Heart left ventricle (tissue), 16 donors: ENCODE results near the gene TBCK. TPM values are rescaled to one million over a fixed set of nuclear protein-coding genes. Genes with fewer than 3 reads are reported as not detected.

Source experiments
- ATAC-seq, 4 donors: fragments of 200-7000 bp; cut with Tn5 transposase; one replicate each; pipeline ENCODE4 v1.9.1; 2020 to 2022; ENCODE audit warnings: moderate library complexity in 4 of 4, mild to moderate bottlenecking in 3 of 4, moderate number of reproducible peaks in 1 of 4
- DNase-seq, 5 donors: peaks; one replicate each; pipeline ENCODE4 v3.0.0-alpha.2; 2020
- H3K27ac ChIP-seq, 12 donors: fragments of 200-600 bp; sonication (generic) in 4 of 12; one replicate each; pipeline versions ENCODE4 v1.5.0 to v1.8.0; 2016 to 2022; ENCODE audit warnings: mild to moderate bottlenecking in 2 of 12
- H3K27me3 ChIP-seq, 9 donors: fragments of 200-600 bp; sonication (generic) in 2 of 9; one replicate each; pipeline versions ENCODE4 v1.5.1 to v1.8.0; 2016 to 2022; ENCODE audit warnings: mild to moderate bottlenecking in 3 of 9
- H3K36me3 ChIP-seq, 9 donors: fragments of 200-600 bp; sonication (generic) in 2 of 9; one replicate each; pipeline versions ENCODE4 v1.5.0 to v1.8.0; 2018 to 2022; ENCODE audit warnings: mild to moderate bottlenecking in 2 of 9
- H3K4me1 ChIP-seq, 12 donors: fragments of 200-600 bp; sonication (generic) in 4 of 12; one replicate each; pipeline versions ENCODE4 v1.5.0 to v1.8.0; 2016 to 2022; ENCODE audit warnings: mild to moderate bottlenecking in 3 of 12
- H3K4me3 ChIP-seq, 12 donors: fragments of 200-600 bp; sonication (generic) in 4 of 12; one replicate each; pipeline versions ENCODE4 v1.5.0 to v1.8.0; 2017 to 2022; ENCODE audit warnings: mild to moderate bottlenecking in 9 of 12, moderate library complexity in 4 of 12
- H3K9me3 ChIP-seq, 12 donors: fragments of 200-600 bp; sonication (generic) in 4 of 12; one replicate each; pipeline versions ENCODE4 v1.5.0 to v1.8.0; 2016 to 2022; ENCODE audit warnings: mild to moderate bottlenecking in 1 of 12
- POLR2A ChIP-seq, 2 donors: fragments of 450-650 bp; IDR thresholded peaks; one replicate each; pipeline ENCODE4 v1.6.1; 2017; ENCODE audit warnings: antibody characterized with exemption in 2 of 2, mild to moderate bottlenecking in 2 of 2, moderate library complexity in 2 of 2
- WGBS, 4 donors: extraction: QIAGEN DNeasy Blood & Tissue Kit in 2 of 4; methylation state at CpG; one replicate each; pipeline versions ENCODE4 v1.1.5 to v1.1.7; 2013 to 2018; 5-methylcytosine and 5-hydroxymethylcytosine counted together
- intact Hi-C, 10 donors: fragments of 100-400 bp; cut with DNase I; formaldehyde crosslinking; loops; one replicate each; pipeline versions ENCODE4 v1.11.1 to v1.14.2; 2022
- polyA plus RNA-seq, 2 donors: library from polyadenylated mRNA; stranded (reverse); fragments of 200-250 nt; gene quantifications; one replicate each; pipeline ENCODE4 v1.2.3, GENCODE V29; 2013
- total RNA-seq, 9 donors: library from RNA; depleted of rRNA in 2 of 9; stranded (reverse); fragments of >200 nt in 2 of 9; fragmentation: NEBNext Ultra II Directional in 3 of 9; extraction: Animal tissue kit (Norgen Biotek cat#: 25700) in 3 of 9; gene quantifications; one replicate each; pipeline versions ENCODE4 v1.1.0 to v1.2.4, GENCODE V29; 2016 to 2023
- TF ChIP-seq, protein P1 (sequence below), 12 donors: fragments of 200-600 bp; sonication (generic) in 4 of 12; IDR thresholded peaks; one replicate each; pipeline versions ENCODE4 v1.5.0 to v1.8.0; 2018 to 2022; ENCODE audit warnings: antibody characterized with exemption in 12 of 12, mild to moderate bottlenecking in 5 of 12
- donor health status: ischemic (EF 13 %, LVEDD 7.1; RV severe dilation, severe dysfunction).
- donor health status: healthy with polysubstance abuse.
- donor health status: DM: no; HTN: yes; CAD: no.
- donor health status: DM: no; HTN: no; CAD: no.
- donor health status: ischemic (EF 25% LVEDD 6.9; RV normal size, moderate dysfunction).
- donor health status: ischemic (EF 25% LVEDD 5.7; RV mildly dilated, moderate dysfunction).
- donor health status: healthy.
- donor health status: DM: yes; HTN: yes; CAD: no.
- donor health status: ischemic (EF 35%, LVEDD 5.7; RV mildly dilated, moderate dysfunction).
- donor health status: nonischemic (EF 11% LVEDD 7.7; RV severe dilation, severe dysfunction).
- donor health status: DM: yes; HTN: yes; CAD: no.
- donor health status: PGD.
- donor health status: ischemic (EF 29% LVEDD 5.4; RV normal size, mild dysfunction).
- donor health status: nonischemic (EF 23%, LVEDD 6.1; RV moderate dilation, normal function).

The TBCK gene
- total and polyA plus RNA-seq, 11 donors: 5.0 to 27.1 (median 14.6) TPM

DNA sequence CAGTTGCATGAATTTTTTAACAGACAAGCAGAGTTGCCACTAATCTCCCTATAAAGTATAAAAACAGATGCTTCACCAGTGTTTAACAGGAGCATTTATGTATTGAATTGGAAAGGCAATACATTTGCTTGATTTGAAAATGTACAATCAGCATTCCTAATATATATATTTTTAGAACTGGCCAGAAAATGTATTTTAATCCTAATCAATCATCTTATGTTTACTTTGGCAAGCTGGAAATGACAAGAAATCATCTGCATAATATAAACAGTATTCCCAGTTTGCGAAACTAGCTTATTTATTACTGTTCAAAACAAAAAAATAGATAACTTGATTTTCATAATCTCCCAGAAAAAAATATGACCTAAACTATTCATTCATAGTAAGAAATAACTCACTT is 123.9 kb downstream of the TBCK start:
- Histone ChIP-seq H3K36me3 (peaks cover 0 to 63% (median 38%) of the 10 kb centered on the region in 9 donors), H3K9me3 (no peaks in the 10 kb centered on the region), H3K4me1 (no peaks in the 10 kb centered on the region), H3K27me3 (no peaks in the 10 kb centered on the region), H3K4me3 (no peak overlapping the region), H3K27ac (no peak overlapping the region)
- TF ChIP-seq, protein P1, sequence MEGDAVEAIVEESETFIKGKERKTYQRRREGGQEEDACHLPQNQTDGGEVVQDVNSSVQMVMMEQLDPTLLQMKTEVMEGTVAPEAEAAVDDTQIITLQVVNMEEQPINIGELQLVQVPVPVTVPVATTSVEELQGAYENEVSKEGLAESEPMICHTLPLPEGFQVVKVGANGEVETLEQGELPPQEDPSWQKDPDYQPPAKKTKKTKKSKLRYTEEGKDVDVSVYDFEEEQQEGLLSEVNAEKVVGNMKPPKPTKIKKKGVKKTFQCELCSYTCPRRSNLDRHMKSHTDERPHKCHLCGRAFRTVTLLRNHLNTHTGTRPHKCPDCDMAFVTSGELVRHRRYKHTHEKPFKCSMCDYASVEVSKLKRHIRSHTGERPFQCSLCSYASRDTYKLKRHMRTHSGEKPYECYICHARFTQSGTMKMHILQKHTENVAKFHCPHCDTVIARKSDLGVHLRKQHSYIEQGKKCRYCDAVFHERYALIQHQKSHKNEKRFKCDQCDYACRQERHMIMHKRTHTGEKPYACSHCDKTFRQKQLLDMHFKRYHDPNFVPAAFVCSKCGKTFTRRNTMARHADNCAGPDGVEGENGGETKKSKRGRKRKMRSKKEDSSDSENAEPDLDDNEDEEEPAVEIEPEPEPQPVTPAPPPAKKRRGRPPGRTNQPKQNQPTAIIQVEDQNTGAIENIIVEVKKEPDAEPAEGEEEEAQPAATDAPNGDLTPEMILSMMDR (IDR thresholded peaks at IDR 0.05): no peak
- no peak for TF ChIP-seq POLR2A (IDR thresholded peaks at IDR 0.05)
- ATAC-seq (no peak), DNase-seq (no peak)
- 51 to 94% (median 87%) methylated on average over 1 of the region's 1 CpG for WGBS, 4 donors
- intact Hi-C loops: no loop called here

DNA sequence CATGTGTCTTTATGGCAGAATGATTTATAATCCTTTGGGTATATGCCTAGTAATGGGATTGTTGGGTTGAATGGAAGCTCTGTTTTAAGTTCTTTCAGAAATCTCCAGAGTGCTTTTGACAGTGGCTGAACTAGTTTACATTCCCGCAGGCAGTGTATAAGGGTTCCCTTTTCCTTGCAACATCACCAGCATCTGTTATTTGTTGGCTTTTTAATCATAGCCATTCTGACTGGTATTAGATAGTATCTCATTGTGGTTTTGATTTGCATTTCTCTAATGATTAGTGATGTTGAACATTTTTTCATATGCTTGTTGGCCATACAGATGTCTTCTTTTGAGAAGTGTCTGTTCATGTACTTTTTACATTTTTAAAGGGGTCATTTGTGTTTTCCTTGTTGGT is 129.8 kb downstream of the TBCK start:
- H3K27ac ChIP-seq: no peak overlapping the region
- peaks cover 0 to 60% (median 16%) of the 10 kb centered on the region in 9 donors for H3K36me3 ChIP-seq
- H3K4me1 ChIP-seq: no peaks in the 10 kb centered on the region
- DNase-seq (no peak), ATAC-seq (no peak)
- WGBS, 4 donors: 93 to 100% (median 97%) methylated on average over 1 of the region's 1 CpG
- no peak for TF ChIP-seq POLR2A (IDR thresholded peaks at IDR 0.05)
- TF ChIP-seq, protein P1 (IDR thresholded peaks at IDR 0.05): no peak
- no peak overlapping the region for H3K4me3 ChIP-seq
- intact Hi-C loops: no loop called here
- H3K27me3 ChIP-seq: no peaks in the 10 kb centered on the region
- H3K9me3 ChIP-seq: no peaks in the 10 kb centered on the region

DNA sequence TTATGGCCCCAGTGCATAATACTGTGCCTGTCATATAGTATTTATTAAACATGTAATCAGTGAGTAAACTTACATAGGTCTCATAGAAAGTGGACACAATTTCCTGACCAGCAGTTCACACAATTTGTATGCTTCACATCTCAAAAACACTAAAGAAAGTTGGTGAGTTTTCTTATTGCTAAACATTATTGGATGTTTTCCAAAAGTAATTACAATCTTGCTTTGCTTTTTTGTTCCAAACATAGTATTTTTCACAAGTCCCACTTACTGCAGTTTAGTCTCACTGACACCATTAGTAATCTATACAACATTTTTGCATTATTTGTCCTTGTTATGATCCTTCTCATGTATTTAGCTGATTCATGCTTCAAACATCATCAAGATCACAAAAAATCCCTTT is 132.5 kb downstream of the TBCK start:
- Histone ChIP-seq H3K9me3 (no peaks in the 10 kb centered on the region), H3K4me1 (no peaks in the 10 kb centered on the region), H3K36me3 (peaks cover 0 to 39% (median 12%) of the 10 kb centered on the region in 9 donors), H3K27me3 (no peaks in the 10 kb centered on the region), H3K27ac (no peak overlapping the region), H3K4me3 (no peak overlapping the region)
- DNase-seq: no peak
- intact Hi-C loops: no loop called here
- no peak for ATAC-seq
- TF ChIP-seq POLR2A (IDR thresholded peaks at IDR 0.05): no peak
- TF ChIP-seq, protein P1 (IDR thresholded peaks at IDR 0.05): no peak

DNA sequence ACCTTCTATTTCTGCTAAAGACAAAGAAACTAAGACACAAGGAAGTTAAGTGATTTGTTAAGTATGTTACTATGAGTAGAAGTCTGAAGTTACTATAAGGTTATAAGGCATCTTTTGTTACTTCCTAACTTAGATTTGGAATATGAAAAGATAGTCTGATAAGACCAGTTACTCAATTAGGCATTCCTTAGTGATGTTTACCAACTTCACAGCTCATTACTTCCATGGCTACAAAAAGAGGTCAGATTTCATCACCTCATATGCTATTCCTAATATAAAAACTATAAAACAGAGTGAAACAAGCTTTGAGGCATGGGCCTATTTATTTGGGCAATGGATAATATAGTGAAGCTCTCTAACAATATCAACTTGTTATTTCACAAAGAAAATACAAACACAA is 143.1 kb downstream of the TBCK start:
- no peaks in the 10 kb centered on the region for H3K4me1 ChIP-seq
- DNase-seq (no peak), ATAC-seq (no peak)
- TF ChIP-seq POLR2A (IDR thresholded peaks at IDR 0.05): no peak
- TF ChIP-seq, protein P1 (IDR thresholded peaks at IDR 0.05): no peak
- no peak overlapping the region for H3K27ac ChIP-seq
- no peaks in the 10 kb centered on the region for H3K9me3 ChIP-seq
- H3K36me3 ChIP-seq: peaks cover 0 to 36% (median 9%) of the 10 kb centered on the region in 9 donors
- no peak overlapping the region for H3K4me3 ChIP-seq
- intact Hi-C loops: no loop called here
- no peaks in the 10 kb centered on the region for H3K27me3 ChIP-seq
